Gastroesophageal sphincter (tissue), 4 donors: ENCODE data around the gene ZNF219. TPM values are rescaled to one million over a fixed set of nuclear protein-coding genes. Genes with fewer than 3 reads are reported as not detected.
A peak's percentile ranks its signal among the peaks of the same experiment; 100 is the strongest.

Experiments
- ATAC-seq: fragments of 150-250 bp; one replicate; pipeline ENCODE4 v1.9.1; 2016; ENCODE audit warnings: mild to moderate bottlenecking, moderate library complexity
- H3K27ac ChIP-seq, 4 donors: fragments of 200-600 bp; sonication (generic) in 3 of 4; 1 replicate in 3 of 4; 2 replicates in 1 of 4; pipeline ENCODE4 v1.5.1; 2016 to 2019
- H3K27me3 ChIP-seq: fragments of 200-600 bp; sonication (generic); one replicate; pipeline ENCODE4 v1.5.1; 2019
- H3K36me3 ChIP-seq, 2 donors: fragments of 200-600 bp; sonication (generic); one replicate each; pipeline ENCODE4 v1.5.1; 2019; ENCODE audit warnings: control low read depth in 1 of 2
- H3K4me1 ChIP-seq, 3 donors: fragments of 200-600 bp; sonication (generic); 1 replicate in 2 of 3; 2 replicates in 1 of 3; pipeline ENCODE4 v1.5.1; 2016 to 2019; ENCODE audit warnings: control low read depth in 2 of 3
- H3K4me3 ChIP-seq, 2 donors: fragments of 200-600 bp; sonication (generic); one replicate each; pipeline ENCODE4 v1.5.1; 2019; ENCODE audit warnings: mild to moderate bottlenecking in 1 of 2, moderate library complexity in 1 of 2
- H3K9me3 ChIP-seq, 3 donors: fragments of 200-600 bp; sonication (generic); one replicate each; pipeline ENCODE4 v1.5.1; 2017 to 2019; ENCODE audit warnings: control low read depth in 2 of 3
- EP300 ChIP-seq: sonication (generic); formaldehyde crosslinking; IDR thresholded peaks from one replicate; pipeline ENCODE4 v1.6.1; 2017; ENCODE audit warnings: antibody characterized with exemption, mild to moderate bottlenecking
- POLR2A ChIP-seq, 2 donors: fragments of 450-650 bp; IDR thresholded peaks; one replicate each; pipeline ENCODE4 v1.6.1; 2017; ENCODE audit warnings: antibody characterized with exemption in 2 of 2, mild to moderate bottlenecking in 2 of 2, moderate library complexity in 1 of 2
- POLR2AphosphoS5 ChIP-seq: sonication (generic); formaldehyde crosslinking; IDR thresholded peaks from one replicate; pipeline ENCODE4 v1.6.1; 2017; ENCODE audit warnings: antibody characterized with exemption
- WGBS, 2 donors: methylation state at CpG; one replicate each; pipeline ENCODE4 v1.1.5; 2018; ENCODE audit warnings: low coverage in 1 of 2; 5-methylcytosine and 5-hydroxymethylcytosine counted together
- total RNA-seq, 4 donors: library from RNA; depleted of rRNA; stranded (reverse); fragments of >200 nt; gene quantifications; one replicate each; pipeline ENCODE4 v1.1.0, GENCODE V29; 2016
- TF ChIP-seq, protein P1 (sequence below), 4 experiments: fragments of 200-600 bp in 2 of 4; fragments of 450-650 bp in 2 of 4; sonication (generic) in 1 of 4; IDR thresholded peaks; one replicate each; pipeline ENCODE4 v1.5.1; 2017 to 2019; ENCODE audit warnings: antibody characterized with exemption in 4 of 4, mild to moderate bottlenecking in 2 of 4, moderate library complexity in 2 of 4

Gene ZNF219
- total RNA-seq, 4 donors from 2014 or later, result 42.5 to 112 (median 77.4) TPM

DNA sequence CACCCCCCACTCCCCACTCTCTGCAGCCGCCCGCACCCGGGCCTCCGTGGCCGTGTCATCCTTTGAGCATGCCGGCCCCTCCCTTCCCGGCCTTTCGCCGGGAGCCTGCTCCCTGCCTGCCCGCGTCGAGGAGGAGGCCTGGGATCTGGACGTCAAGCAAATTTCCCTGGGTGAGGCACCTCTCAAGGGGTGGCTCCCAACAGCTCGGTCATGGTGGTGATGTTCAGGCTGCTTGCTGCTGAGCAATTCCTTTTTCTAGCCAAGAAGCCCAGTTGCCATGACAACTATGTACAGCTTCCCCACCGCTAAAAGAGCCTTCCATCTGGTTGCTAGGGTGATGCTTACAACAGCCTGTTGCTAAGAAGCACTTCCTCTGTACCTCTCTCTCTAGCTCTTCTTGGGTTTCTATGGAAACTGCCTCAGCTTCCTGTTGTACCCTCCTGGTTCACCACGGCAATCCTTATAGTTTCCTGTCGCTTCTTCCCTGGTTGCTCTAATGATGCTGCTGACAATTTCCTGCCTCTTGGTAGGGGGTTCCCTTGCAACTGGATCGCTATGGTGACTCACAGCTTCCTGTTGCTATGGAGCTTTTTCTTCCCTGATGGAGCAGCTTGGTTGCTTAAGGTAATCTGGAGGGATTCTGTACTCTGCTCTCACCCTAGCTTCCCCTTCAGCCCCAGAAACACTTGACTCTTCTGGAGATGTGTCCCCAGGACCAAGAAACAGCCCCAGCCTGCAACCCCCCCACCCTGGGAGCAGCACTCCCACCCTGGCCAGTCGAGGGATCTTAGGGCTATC is 11.0 kb downstream of the ZNF219 start:
- 20 to 28% methylated on average over 6 to 8 of the region's 19 CpGs for WGBS, 2 donors
- Histone ChIP-seq H3K4me1 (peaks cover 0 to 41% (median 11%) of the 10 kb centered on the region in 3 donors), H3K27me3 (no peaks in the 10 kb centered on the region), H3K4me3 (no peak overlapping the region), H3K9me3 (no peaks in the 10 kb centered on the region), H3K36me3 (peaks cover 0 to 96% of the 10 kb centered on the region in 2 donors), H3K27ac (peak overlapping the region in 3 of 4 donors; percentile 29 to 47 (median 46))
- TF ChIP-seq, protein P1, sequence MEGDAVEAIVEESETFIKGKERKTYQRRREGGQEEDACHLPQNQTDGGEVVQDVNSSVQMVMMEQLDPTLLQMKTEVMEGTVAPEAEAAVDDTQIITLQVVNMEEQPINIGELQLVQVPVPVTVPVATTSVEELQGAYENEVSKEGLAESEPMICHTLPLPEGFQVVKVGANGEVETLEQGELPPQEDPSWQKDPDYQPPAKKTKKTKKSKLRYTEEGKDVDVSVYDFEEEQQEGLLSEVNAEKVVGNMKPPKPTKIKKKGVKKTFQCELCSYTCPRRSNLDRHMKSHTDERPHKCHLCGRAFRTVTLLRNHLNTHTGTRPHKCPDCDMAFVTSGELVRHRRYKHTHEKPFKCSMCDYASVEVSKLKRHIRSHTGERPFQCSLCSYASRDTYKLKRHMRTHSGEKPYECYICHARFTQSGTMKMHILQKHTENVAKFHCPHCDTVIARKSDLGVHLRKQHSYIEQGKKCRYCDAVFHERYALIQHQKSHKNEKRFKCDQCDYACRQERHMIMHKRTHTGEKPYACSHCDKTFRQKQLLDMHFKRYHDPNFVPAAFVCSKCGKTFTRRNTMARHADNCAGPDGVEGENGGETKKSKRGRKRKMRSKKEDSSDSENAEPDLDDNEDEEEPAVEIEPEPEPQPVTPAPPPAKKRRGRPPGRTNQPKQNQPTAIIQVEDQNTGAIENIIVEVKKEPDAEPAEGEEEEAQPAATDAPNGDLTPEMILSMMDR (IDR thresholded peaks at IDR 0.05), result no peak
- no peak for TF ChIP-seq EP300
- TF ChIP-seq POLR2A (IDR thresholded peaks at IDR 0.05), result no peak
- TF ChIP-seq POLR2AphosphoS5, result no peak
- ATAC-seq, result peak; percentile 33

DNA sequence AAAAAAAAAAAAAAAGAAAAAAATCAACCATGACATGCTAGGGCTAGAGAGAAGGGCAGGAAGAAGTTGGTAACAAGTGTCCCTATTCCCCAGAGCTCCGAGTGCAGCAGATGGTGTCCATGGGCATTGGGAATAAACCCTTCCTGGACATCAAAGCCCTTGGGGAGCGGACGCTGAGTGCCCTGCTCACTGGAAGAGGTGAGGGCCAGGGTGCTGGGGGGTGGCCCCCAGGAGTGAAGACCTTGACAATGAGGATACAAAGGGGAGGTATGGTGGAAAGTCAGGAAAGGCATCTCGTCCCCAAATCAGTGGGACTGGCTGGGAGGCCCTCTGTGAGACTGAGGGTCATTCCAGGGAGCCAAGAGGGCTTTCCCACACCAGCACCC is 11.6 kb downstream of the ZNF219 start:
- Histone ChIP-seq H3K4me1 (peaks cover 0 to 35% (median 6%) of the 10 kb centered on the region in 3 donors), H3K4me3 (no peak overlapping the region), H3K27ac (peak overlapping the region in 3 of 4 donors; percentile 29 to 47 (median 46)), H3K9me3 (no peaks in the 10 kb centered on the region), H3K27me3 (no peaks in the 10 kb centered on the region), H3K36me3 (peaks cover 0 to 97% of the 10 kb centered on the region in 2 donors)
- ATAC-seq, result no peak
- no peak for TF ChIP-seq EP300
- TF ChIP-seq, protein P1 (IDR thresholded peaks at IDR 0.05), result no peak
- TF ChIP-seq POLR2AphosphoS5, result no peak
- no peak for TF ChIP-seq POLR2A (IDR thresholded peaks at IDR 0.05)
- WGBS, 2 donors, result 60 to 81% methylated on average over 3 to 4 of the region's 4 CpGs

DNA sequence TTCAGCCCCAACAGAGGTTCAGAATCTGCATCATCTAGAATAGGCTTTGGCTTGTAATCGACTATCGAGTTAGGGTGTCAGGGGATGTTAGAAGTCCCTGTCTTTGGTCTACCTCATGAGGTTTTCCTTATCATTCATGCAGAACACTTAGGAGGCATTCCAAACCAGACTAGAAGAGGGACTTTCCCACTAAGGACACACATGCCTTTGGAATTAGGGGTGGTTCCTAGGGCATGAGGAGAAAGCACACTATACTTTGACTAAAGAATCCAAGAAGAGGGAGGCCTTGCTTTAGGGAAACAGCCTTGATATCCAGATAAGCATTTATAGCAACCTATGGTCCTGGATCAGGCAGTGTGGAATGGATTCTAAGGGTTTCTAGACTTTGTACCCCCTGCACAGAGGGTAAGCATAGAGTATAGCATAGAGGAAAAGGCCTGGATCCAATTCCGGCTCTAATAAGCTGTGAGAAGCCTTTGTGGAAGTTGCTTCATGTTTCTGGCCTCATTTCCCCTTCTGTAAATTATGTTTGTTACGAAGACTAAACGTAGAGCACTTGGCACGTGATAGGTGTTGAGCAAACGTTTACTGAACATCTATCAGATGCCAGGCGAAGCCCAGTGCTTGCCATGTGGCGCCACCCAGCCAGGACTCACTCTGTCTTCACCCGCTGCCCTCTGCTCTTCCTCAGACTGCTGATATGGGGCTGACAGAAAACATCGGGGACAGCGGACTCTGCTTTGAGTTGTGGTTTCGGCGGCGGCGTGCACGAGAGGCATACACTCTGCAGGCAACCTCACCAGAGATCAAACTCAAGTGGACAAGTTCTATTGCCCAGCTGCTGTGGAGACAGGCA is 13.2 kb downstream of the ZNF219 start:
- TF ChIP-seq POLR2AphosphoS5, result peak; percentile 34
- TF ChIP-seq, protein P1 (IDR thresholded peaks at IDR 0.05), result no peak
- Histone ChIP-seq H3K27me3 (no peaks in the 10 kb centered on the region), H3K36me3 (peaks cover 0 to 97% of the 10 kb centered on the region in 2 donors), H3K27ac (peak overlapping the region in 2 of 4 donors; percentile 60 to 63), H3K4me1 (peaks cover 0 to 28% (median 4%) of the 10 kb centered on the region in 3 donors), H3K9me3 (no peaks in the 10 kb centered on the region), H3K4me3 (no peak overlapping the region)
- ATAC-seq, result peak; percentile 41
- WGBS, 2 donors, result 39 to 43% methylated on average over 5 to 8 of the region's 17 CpGs

DNA sequence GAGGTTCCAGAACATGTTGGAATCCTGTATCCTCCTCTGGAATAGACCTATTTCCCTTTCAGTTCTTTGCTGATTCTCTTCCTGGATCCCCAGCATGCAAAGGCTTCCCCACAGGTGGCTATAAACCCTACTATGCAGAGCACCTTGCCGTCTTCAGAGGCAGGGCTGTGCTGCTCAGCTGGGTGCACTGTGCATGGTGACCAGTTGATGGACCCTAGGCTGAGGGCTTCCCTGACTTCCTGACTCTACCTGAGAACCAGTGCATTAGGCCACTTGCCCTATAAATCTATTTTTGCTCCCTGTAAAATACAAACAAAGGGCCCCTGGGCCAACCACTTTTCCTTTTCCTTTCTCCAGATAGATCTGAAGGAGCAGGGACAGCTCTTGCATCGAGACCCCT is 14.1 kb downstream of the ZNF219 start:
- Histone ChIP-seq H3K27me3 (no peaks in the 10 kb centered on the region), H3K4me1 (peaks cover 0 to 28% (median 4%) of the 10 kb centered on the region in 3 donors), H3K36me3 (peaks cover 0 to 97% of the 10 kb centered on the region in 2 donors), H3K9me3 (no peaks in the 10 kb centered on the region), H3K27ac (peak overlapping the region in 1 of 4 donors; percentile 63), H3K4me3 (no peak overlapping the region)
- ATAC-seq, result no peak
- 56 to 80% methylated on average over 1 to 2 of the region's 2 CpGs for WGBS, 2 donors
- TF ChIP-seq EP300, result no peak
- TF ChIP-seq, protein P1 (IDR thresholded peaks at IDR 0.05), result no peak
- no peak for TF ChIP-seq POLR2AphosphoS5
- TF ChIP-seq POLR2A (IDR thresholded peaks at IDR 0.05), result no peak
